Smooth muscle cell (in vitro differentiated cells): Measurements from ENCODE around the gene ALDH1L1. TPM values are rescaled to one million over a fixed set of nuclear protein-coding genes. Genes with fewer than 3 reads are reported as not detected.
A peak's percentile ranks its signal among the peaks of the same experiment; 100 is the strongest.

Experiments
- DNase-seq: peaks from one replicate; lab custom pipeline; 2025; ENCODE audit not compliant: unreplicated experiment; lab: John Stamatoyannopoulos, UW
- H2AFZ ChIP-seq: fragments of 200-600 bp; sonication (generic); 2 replicates; pipeline ENCODE4 v1.6.0; 2016; ENCODE audit warnings: antibody characterized with exemption, low read depth, mild to moderate bottlenecking
- H3F3A ChIP-seq: fragments of 200-600 bp; sonication (generic); 2 replicates; pipeline ENCODE4 v1.6.0; 2017; ENCODE audit warnings: antibody characterized with exemption, low read depth
- H3K27ac ChIP-seq: fragments of 200-600 bp; sonication (generic); 2 replicates; pipeline ENCODE4 v1.5.1; 2016; ENCODE audit warnings: low read depth, mild to moderate bottlenecking
- H3K27me3 ChIP-seq: fragments of 200-600 bp; sonication (generic); 2 replicates; pipeline ENCODE4 v1.6.1; 2016; ENCODE audit warnings: low read depth, mild to moderate bottlenecking
- H3K36me3 ChIP-seq: fragments of 200-600 bp; sonication (generic); 2 replicates; pipeline ENCODE4 v1.5.1; 2016; ENCODE audit warnings: low read depth
- H3K4me1 ChIP-seq: fragments of 200-600 bp; sonication (generic); 2 replicates; pipeline ENCODE4 v1.5.1; 2016; ENCODE audit warnings: low read depth
- H3K4me2 ChIP-seq: fragments of 200-600 bp; sonication (generic); 2 replicates; pipeline ENCODE4 v1.6.0; 2016; ENCODE audit warnings: mild to moderate bottlenecking
- H3K4me3 ChIP-seq: fragments of 200-600 bp; sonication (generic); 2 replicates; pipeline ENCODE4 v1.5.1; 2016; ENCODE audit warnings: mild to moderate bottlenecking
- H3K79me2 ChIP-seq: fragments of 200-600 bp; sonication (generic); 2 replicates; pipeline ENCODE4 v1.6.0; 2016; ENCODE audit warnings: low read depth, mild to moderate bottlenecking
- H3K9ac ChIP-seq: fragments of 200-600 bp; sonication (generic); 2 replicates; pipeline ENCODE4 v1.6.0; 2016; ENCODE audit warnings: low read depth
- H3K9me3 ChIP-seq: fragments of 200-600 bp; sonication (generic); replicated peaks from 2 replicates; pipeline ENCODE4 v1.5.1; 2016; ENCODE audit warnings: low read depth
- H4K20me1 ChIP-seq: fragments of 200-600 bp; sonication (generic); 2 replicates; pipeline ENCODE4 v1.6.0; 2016; ENCODE audit warnings: low read depth
- CTCF ChIP-seq: fragments of 200-600 bp; sonication (generic); IDR thresholded peaks from 2 replicates; pipeline ENCODE4 v1.5.1; 2017; ENCODE audit warnings: borderline replicate concordance, mild to moderate bottlenecking, antibody characterized with exemption; ENCODE audit not compliant: insufficient read depth, poor library complexity, severe bottlenecking
- WGBS: methylation state at CpG from one replicate; pipeline ENCODE4 v1.1.7; 2016; ENCODE audit warnings: low lambda C conversion rate; 5-methylcytosine and 5-hydroxymethylcytosine counted together
- polyA plus RNA-seq: library from polyadenylated mRNA; unstranded; fragments of >200 nt; fragmentation: Nextera tagmentation; extraction: Ambion mirVana; gene quantifications from 2 replicates; pipeline ENCODE4 v1.2.1, GENCODE V29; 2016
- total RNA-seq: library from RNA; depleted of rRNA; stranded (reverse); fragments of >200 nt; gene quantifications from 2 replicates; pipeline ENCODE4 v1.2.3, GENCODE V29; 2014

ALDH1L1 gene
- total and polyA plus RNA-seq, 2 experiments from 2014 or later: 0.48 TPM; not detected in 1

- Histone ChIP-seq H3F3A (no peaks in the 10 kb centered on the region), H2AFZ (no peak overlapping the region), H3K79me2 (no peaks in the 10 kb centered on the region), H4K20me1 (no peaks in the 10 kb centered on the region), H3K9me3 (no peaks in the 10 kb centered on the region), H3K9ac (no peak overlapping the region), H3K36me3 (no peaks in the 10 kb centered on the region), H3K27ac (no peak overlapping the region), H3K4me1 (no peaks in the 10 kb centered on the region), H3K27me3 (peaks cover 7% of the 10 kb centered on the region), H3K4me3 (no peak overlapping the region), H3K4me2 (no peak overlapping the region)
- WGBS: 81% methylated on average over 6 of the region's 6 CpGs
- DNase-seq: no peak
- TF ChIP-seq CTCF: no peak
Observed at GRCh38 chr3:126133606-126134005, 46.8 kb downstream of the ALDH1L1 start.

DNA sequence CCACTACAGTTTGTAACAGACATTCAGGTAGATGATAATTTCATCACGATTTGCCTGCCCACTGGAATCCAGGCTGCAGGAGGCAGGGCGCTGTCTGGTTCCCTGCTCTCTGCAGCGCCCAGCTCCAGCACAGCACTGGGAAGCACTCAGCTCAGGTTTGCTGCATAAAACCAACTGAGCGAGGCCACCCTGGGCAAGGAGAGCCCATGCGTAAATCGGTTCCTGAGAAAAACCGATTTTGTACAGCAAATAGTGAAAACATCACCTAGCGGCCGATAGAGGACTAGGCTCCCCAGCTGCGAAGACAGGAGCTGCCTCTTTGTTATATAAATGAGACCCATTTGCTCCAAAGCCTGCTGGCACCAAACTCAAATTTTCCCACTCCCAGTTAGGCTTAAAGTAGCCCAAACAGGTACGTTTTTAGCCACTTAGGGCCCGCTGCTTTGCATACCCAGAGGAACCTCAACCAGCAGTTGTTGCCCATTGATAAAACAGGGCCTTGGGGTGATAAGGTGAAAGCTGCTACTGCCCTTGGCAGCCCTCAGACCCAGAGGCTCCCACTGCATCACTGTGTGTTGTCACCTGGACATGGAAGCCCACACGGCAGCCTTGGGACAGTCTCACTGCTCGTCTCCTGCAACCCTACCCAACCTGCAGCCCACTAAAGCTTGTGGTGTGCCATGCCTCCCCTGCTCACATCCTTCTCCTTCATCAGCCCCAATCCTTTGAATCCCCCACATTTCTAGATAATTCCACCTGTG is 47.5 kb downstream of the ALDH1L1 start:
- Histone ChIP-seq H3K9me3 (no peaks in the 10 kb centered on the region), H3K27me3 (peaks cover 1% of the 10 kb centered on the region), H3K36me3 (no peaks in the 10 kb centered on the region), H3K4me1 (no peaks in the 10 kb centered on the region), H3K79me2 (no peaks in the 10 kb centered on the region), H3K27ac (no peak overlapping the region), H3K4me2 (no peak overlapping the region), H4K20me1 (no peaks in the 10 kb centered on the region), H3K4me3 (no peak overlapping the region), H3F3A (no peaks in the 10 kb centered on the region), H3K9ac (no peak overlapping the region), H2AFZ (no peak overlapping the region)
- DNase-seq: no peak
- TF ChIP-seq CTCF: peak; percentile 26
- WGBS: 42% methylated on average over 14 of the region's 14 CpGs

- H3F3A ChIP-seq: no peaks in the 10 kb centered on the region
- 81% methylated on average over 15 of the region's 16 CpGs for WGBS
- H3K79me2 ChIP-seq: no peaks in the 10 kb centered on the region
- no peaks in the 10 kb centered on the region for H4K20me1 ChIP-seq
- H2AFZ ChIP-seq: no peak overlapping the region
- no peak overlapping the region for H3K27ac ChIP-seq
- H3K4me1 ChIP-seq: no peaks in the 10 kb centered on the region
- H3K4me2 ChIP-seq: no peak overlapping the region
- no peak for DNase-seq
- no peaks in the 10 kb centered on the region for H3K36me3 ChIP-seq
- H3K9me3 ChIP-seq: no peaks in the 10 kb centered on the region
- no peak overlapping the region for H3K9ac ChIP-seq
- H3K27me3 ChIP-seq: no peaks in the 10 kb centered on the region
- no peak for TF ChIP-seq CTCF
- H3K4me3 ChIP-seq: no peak overlapping the region
Observed at GRCh38 chr3:126131881-126132750, 48.3 kb downstream of the ALDH1L1 start.
